CD4-positive, alpha-beta T cell treated with Interferon gamma for 1 hour (primary cell): ENCODE measurements around the gene IL4I1.
A peak's percentile ranks its signal among the peaks of the same experiment; 100 is the strongest.

ENCODE experiments used
- DNase-seq: peaks from one replicate; pipeline ENCODE4 v3.0.0-alpha.2; 2020

The IL4I1 gene

DNA sequence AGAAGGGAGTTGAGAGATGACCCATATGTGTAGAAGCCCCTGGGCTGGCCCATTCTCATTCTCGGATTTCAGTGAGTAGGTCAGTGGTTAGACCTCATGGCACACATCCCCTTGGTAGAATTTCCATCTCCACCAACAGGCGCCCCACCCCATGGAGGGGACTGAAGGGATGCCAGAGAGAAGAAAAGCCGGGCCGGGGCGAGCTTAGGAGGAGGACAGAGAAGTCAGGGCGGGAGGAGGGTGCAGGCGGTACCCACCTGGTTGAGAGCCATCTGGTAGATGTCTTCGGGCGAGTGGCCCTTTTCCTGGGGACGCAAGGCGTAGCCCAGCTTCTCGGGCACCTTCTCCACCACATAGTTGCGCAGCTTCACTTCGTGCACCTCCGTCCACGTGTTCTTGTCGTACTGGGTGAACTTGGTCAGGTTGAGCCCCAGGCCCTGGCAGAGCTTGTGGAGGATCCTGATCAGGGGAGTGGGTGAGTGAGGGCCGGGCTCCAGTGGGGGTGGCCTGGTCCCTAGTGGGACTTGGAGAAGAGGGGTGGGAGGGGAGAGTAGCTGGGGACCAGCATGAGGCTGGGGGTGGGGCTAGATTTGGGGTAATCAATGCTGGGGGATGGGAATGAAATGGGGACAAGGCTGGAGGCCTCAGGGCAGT lies 2.5 kb downstream of the IL4I1 start:
- no peak for DNase-seq

DNA sequence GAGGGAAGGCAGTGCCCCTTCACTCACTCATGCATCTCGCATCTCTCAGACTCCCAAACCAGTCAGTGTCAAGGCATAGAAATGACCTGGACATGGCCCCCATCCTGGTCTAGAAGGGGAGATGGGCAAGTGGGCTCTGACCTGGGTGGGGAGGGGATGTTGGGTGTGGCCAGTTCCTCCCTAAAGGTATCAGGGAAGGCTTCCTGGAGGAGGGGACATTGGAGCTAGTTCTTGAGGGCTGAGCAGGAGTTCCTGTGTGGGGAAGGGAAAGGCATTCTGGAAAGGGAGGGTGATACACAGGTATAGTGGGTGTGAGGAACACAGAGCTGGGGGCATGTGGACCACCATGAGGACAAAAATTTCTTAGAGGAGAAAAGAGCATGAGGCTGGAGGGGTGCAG lies 4.0 kb downstream of the IL4I1 start:
- DNase-seq, result no peak

DNA sequence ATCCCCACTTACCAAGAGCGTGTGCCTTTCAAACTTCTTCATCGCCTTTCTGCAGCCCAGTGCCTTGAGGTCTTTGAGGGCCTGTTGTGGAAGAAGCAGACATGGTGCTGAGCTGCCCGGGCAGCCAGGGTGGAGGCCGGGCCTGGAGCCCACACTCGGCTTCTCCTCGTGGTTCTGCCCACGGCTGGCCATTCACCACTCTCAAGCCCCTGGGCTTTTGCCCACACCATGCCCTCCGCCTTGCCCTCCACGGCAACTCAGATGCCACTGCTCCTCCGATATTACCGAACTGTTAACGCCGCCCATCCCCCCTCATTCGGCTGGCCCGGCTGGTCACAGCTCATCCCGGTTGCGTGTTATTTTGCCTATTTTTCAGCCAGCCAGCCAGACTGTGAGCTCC lies 5.3 kb downstream of the IL4I1 start:
- DNase-seq, result no peak

DNA sequence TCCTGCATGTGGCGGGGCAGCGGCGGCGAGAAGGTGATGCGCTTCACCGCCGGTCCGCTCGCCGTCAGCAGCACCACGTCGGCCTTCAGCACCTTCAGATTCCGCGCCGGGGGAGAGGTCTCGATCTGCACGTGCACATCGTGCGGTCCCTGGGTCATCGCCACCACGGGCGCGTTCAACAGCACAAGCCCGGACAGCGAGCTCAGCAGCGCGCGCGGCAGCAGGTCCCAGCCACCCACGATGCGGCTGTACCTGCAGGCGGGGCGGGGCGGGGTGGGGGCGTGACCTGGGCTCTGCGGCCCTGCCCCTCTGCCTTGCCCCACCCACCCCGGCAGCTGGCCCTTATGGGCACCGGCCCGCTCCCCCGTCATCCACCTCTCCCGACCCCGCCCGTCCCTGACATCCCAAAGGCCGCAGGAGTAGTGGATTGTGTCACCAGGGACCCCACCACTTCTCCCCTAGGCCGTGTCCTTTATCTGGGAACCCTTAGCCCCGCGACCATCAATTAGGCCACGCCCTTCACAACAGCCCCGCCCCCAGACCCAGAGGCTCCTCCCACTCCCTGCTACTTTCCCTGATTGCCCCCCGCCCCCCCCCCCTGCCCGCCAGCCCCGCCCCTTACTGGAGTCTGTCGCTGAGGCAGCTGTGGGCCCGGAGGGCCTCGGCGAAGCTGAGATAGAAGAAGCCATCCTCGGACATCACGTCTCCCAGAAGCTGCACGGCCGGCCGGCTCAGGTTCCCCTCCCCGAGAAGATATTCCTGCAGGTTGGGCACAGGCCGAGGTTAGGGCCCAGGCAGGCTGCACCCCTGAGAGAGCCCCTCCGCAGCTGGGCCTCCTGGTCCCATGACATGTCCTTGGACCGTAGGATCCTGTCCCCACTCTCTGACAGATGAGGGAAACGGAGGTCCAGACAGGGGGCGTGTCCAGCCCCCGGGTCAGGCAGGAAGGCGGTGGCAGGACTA lies 6.1 kb downstream of the IL4I1 start:
- peak; percentile 68 for DNase-seq

DNA sequence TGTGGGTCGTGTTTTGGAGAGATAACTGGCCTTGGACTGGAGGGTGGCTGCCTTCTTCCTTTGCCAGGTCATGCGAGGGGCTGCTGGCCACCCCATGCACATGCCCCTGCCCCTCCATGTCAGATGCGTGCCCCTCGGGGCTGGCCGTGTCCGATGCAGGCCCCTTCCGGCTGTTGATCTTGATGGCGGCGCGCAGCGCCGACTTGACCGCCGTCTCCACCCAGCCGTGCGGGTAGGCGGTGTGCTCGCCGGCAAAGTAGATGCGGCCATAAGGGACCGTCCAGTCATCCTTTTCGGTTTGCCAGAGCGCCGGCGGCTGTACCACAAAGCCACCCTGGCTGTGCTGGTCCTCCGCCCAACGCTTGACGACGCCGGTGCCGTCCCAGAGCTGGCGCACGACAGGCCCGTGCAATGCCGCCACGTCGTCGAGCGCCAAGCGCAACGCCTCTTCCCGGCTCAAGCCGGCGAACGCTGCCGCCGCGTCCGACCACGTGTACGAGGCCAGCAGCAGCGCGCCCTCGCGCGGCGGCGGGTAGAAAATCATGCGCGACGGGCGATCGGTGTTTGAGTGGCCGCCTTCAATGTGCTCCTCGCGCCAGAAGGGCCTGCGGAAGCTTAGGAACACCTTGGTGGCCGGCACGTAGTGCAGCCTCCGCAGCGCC lies 6.9 kb downstream of the IL4I1 start:
- DNase-seq, result peak; percentile 79

DNA sequence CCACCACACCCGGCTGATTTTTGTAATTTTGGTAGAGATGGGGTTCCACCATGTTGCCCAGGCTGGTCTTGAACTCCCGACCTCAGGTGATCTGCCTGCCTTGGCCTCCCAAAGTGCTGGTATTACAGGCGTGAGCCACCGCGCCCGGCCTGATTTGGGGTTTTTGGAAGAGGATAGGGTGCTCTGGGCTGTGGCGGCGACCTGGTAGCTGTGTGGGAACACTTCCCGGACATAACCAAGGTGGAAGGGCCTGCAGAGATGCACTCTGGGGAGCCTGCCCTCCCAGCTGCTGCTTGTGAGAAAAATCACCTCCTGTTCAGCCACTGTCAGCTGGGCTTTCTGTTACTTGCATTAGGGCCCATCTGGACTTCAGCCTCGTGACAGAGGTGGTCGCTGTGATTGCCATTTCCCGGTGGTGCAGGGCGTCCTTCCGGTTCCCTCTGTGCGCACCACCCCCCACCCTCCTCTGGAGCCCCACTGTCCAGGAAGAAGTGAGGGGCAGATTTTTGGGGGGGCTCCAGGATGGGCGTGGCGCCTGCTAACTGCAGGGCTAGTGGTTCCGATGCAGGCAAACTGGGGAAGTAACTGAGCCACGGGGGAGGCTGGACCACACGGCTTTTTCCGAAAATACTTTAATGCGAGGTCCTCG lies 7.5 kb downstream of the IL4I1 start:
- no peak for DNase-seq

DNA sequence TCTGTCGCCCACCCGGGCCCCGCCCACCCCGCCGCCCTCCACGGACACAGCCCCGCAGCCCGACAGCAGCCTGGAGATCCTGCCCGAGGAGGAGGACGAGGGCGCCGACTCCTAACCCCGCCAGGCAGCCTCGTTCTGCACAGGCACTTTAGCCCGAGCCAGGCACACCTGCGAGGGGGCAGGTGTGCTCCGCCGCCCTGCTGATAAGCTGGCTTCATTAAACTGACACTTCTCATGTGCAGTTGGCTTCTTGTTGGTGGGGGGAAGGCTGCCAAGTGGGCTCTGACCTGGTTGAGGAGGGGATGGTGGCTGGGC lies 8.2 kb downstream of the IL4I1 start:
- DNase-seq, result no peak

DNA sequence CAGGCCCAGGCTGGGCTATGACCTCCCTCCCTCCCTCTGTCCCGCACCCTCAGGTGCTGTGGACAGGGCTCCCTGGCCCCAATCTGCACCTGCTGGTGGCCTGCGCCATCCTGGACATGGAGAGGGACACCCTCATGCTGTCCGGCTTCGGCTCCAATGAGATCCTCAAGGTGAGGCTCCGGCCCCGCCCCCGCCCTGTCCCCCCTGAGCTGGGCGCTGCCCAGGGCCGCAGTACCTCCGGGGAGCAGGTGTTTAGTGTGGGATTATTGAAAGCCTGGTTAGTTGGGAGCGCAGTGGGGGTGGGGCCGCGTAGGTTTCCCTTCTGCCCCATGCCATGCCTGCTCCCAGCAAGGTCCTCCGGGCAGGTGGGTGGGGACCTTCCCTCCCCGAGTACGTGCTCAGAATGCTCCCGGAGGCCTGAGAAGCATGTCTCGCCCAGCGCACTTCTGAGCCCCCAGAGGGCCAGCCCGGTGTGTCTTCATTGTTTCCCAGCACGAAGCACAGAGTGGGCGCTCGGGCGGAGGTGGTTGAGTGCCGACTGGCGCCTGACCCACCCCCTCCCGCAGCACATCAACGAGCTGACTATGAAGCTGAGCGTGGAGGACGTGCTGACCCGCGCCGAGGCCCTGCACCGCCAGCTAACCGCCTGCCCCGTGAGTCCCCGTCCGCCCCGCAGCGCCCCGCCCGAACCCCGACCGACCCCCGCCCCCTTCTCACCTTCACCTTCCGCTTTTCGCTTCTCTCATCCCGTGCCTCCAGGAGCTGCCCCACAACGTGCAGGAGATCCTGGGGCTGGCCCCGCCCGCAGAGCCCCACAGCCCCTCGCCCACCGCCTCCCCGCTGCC lies 8.8 kb downstream of the IL4I1 start:
- no peak for DNase-seq

DNA sequence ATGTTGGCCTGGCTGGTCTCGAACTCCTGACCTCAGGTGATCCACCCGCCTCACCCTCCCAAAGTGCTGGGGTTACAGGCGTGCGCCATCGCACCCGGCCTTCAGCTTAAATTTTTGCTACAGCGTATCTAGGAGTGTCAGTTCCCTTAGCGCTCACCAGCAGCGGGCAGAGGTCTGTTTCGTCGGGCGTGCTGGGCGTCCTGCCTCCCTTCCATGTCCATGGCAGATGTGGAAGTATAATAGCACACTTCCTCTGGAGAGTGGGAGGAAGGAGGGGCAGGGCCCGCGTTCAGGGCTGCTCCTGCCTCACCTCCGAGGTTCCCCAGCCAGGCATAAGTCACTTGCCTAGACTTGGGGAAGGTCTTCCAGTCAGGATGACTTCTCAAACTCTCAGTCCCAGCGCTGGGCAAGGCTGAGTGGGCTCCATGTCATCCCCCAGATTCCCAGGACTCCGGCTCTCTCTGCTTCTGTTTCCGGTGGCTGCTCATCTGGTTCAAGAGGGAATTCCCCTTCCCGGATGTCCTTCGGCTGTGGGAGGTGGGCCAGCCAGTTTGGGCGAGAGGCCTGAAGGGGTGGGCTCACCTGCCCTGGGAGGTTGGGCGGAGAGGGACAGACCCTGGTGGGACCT lies 9.5 kb downstream of the IL4I1 start:
- no peak for DNase-seq

DNA sequence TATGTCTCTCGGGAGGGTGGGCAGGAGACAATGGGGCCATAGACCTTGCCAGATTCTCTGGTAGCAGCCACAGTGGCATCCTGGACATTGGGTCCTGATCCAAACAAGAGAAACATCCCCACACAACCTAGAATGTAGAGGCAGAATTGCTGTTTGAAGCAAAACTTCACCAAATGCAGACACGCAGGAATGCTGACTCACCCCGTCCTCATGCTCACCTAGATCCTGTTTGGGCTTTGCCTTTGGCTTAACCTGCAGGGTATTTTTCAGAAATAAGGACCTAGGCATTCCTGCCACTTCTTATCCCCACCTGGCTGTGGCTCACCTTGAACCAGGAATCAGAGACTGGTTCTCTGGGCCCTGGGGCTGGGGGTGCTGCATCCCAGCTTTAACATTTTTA lies 11.9 kb downstream of the IL4I1 start:
- DNase-seq, result no peak

DNA sequence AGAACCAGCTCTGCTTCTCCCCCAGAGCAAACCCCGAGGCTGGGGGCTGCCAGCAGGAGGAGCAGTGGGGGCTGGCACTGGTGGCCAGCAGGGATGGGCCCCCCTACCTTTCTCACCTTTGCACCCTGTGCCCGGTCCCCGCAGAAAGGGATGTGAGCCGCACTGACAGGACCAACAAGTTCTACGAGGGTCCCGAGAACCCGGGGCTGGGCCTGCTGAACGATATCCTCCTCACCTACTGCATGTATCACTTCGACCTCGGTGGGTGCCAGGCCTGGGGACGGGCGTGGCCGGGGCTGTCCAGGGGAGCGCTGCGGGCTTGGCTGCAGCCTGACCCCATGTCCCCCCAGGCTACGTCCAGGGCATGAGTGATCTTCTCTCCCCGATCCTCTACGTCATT lies 12.6 kb downstream of the IL4I1 start:
- DNase-seq, result no peak

DNA sequence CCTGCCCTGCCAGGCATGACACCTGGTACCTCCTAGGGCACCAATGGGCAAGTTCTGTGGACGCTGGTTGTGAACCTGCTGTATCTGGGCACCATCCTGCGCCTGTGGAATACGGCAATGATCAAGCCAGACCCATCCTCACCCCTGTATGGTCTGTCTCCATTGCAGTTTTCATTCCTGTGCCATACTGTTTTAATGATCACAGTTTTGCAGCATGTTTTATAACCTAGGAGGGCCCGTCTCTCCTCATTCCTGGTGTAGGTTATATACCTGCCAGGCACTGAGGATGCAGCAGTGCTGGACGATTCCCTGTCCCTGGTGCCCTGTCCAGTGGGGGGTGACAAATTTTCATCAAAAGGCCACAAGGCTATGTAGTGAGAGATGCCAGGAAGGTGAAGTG lies 13.6 kb downstream of the IL4I1 start:
- DNase-seq, result no peak

DNA sequence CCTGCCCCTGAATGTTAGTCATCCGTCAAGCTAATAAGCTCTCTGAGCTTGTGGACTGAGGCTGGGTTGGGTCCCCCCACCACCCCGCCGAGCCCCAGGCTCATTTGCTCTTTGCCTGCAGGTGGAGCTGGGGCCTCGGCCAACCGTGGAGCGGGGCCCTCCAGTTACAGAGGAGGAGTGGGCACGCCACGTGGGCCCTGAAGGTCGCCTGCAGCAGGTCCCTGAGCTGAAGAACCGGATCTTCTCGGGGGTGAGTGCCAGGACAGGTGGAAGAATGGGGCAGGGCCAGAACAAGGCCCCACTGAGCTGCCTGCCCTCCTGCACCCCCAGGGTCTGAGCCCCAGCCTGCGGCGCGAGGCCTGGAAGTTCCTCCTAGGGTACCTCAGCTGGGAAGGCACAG lies 14.0 kb downstream of the IL4I1 start:
- no peak for DNase-seq

DNA sequence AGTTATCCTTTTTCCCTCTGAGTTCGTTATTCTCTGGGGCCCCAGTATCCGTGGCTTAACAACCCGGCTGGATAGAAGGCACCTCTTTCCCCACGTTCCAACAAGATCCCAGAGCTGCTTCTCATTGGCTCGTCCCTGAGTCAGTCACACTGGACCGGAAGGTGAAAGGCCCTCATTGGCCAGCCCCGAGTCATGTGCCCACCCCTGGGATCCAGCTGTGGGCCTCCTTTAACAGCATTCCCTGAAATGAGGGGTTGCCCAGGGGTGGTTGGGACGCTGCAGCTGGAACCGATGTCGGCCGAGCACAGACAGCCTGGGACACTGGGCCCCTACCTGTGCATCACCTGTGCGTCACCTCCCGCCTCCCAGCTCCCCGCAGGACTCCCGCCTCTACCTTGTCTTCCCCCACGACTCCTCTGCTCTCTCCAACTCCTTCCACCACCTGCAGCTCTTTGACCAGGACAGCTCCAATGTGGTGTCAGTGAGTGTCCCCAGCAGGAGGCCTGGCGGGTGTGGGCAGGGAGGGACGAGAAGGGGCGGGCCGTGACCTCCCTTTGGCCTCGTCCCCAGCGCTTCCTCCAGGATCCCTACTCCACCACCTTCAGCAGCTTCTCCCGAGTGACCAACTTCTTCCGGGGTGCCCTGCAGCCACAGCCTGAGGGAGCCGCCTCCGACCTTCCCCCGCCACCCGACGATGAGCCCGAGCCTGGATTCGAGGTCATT lies 14.9 kb downstream of the IL4I1 start:
- DNase-seq, result no peak

DNA sequence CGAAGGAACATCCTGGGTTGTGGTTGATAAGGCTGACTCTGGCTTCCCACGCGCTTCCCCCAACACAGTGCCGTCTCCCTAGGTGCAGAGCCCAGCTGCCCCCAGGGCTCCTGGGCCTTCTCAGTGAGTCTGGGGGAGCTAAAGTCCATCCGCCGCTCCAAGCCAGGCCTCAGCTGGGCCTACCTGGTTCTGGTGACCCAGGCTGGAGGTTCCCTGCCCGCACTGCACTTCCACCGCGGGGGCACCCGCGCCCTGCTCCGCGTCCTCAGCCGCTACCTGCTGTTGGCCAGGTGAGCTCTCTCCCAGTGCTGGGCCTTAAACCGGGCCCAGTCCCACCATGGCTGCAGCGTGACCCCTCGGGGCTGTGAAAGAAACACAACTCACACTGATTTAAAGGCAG lies 15.5 kb downstream of the IL4I1 start:
- no peak for DNase-seq

DNA sequence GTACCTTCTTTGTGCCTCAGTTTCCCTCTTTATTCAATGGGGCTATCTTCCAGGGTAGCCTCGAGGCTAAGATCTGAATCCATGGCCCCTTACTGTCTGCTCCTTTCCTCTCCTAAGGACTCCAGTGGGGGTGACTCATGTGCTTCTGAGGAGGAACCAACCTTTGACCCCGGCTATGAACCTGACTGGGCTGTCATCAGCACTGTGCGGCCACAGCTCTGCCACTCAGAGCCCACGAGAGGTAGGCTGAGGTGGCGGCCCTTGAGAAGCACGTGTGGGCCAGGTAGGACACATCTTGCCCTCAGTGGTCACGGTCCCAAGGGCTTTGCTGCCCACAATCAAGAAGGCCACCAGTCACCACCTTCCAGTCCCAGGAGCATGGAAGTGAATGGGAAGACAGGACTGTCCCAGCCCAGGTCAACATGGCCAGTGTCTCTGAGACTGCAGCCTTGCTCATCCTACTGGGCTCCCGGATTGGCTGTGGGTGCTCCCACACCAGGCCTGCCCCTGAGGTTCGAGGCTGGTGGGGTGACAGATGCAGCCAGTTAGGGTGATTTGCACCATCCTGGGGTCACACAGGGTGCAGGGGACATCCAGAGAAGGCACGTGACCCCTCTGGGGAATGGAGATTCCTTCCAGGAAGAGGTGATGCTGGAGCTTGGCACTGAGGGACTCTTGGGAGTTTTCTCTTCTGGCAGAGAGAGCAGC lies 16.4 kb downstream of the IL4I1 start:
- no peak for DNase-seq

DNA sequence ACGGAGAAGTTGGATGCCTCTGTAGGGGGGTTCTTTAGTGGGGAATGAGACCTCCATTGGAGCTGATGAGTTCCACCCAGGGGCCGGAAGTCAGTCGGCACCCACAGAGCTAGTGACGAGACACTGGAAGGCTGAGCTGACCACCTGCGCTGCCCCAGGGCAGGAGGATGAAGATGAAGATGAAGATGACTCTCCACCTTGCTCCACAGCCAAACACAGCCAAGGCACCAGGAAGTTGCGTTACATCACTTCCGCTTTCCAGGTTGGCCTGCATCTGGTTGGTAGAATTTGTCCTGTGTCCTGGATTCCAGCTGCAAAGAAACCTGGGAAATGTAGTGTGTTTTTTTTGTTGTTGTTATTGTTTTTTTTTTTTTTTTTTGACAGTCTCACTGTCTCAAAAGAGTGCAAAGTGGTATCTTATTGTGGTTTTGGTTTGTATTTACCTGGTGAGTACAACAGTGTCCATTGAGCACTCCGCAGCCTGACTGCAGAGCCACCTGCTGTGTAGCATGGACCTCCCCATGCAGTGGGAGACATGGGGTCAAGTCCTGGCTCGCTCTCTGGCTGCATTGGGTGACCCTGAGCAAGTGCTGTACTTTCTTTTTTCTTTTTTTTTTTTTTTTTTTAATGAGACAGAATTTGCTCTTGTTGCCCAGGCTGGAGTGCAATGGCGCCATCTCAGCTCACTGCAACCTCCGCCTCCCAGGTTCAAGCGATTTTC lies 17.3 kb downstream of the IL4I1 start:
- DNase-seq, result peak; percentile 22

DNA sequence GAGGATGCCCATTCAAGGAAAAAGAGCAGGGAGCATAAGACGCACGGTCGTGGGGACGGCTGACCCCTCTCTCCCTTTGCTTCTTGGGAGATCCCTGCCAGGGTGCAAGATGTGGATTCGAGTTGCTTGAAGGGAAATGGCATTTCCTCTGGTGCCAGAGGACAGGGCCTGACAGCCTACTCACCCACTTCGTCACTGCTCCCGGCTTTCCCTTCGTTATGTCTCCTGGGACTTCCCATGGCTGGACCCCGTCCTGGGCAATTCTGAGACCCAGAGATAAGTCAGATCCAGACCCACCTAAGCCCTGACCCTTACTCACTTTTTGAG lies 18.0 kb downstream of the IL4I1 start:
- no peak for DNase-seq

DNA sequence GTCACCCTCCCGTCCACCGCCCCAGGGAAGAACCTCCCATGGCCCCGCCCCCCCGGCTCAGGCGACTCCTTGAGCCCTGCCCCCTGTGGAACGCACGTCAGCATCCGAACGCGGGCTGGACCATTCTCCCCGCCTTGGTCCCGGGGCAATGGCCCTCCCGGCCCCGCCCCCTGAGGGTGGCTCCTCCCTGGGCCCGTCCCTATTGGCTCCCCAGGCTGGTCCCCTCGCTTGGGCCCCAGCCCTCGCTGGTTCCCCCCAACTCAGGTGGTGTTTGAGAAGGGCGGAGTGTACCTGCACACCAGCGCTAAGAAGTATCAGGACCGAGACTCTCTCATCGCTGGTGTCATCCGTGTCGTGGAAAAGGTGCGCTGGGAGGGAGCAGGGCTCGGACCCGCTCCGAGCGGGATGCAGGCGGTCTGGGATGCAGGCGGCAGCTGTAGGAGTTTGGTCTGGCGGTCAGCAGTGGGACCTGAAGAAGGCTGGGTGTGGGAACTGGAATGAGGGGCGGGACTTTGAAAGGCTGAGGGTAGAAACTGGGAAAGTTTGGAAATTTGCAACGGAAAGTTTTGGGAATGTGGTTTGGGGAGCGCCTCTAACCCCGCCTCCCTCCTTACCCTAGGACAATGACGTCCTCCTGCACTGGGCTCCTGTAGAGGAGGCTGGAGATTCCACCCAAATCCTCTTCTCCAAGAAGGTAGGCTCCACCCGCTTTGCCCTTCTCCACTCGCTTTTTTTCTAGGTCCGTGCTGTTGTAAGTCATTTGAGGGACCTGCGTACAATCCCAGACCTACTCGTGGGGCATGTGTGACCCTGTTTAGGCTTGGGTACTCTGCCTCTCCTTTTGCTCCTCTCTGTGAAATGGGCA lies 18.6 kb downstream of the IL4I1 start:
- DNase-seq, result peak; percentile 98
